Activated T-helper 2 cell treated with anti-CD3 and anti-CD28 coated beads, Interferon-gamma antibody, Interleukin-2, Interleukin-4, amounts not matched to agents 10 μg/mL and 5 μg/mL and 100 μg/mL, durations not matched to agents 14 hours and 24 hours and 36 hours (primary cell): ENCODE results near the gene NT5C2. TPM values are rescaled to one million over a fixed set of nuclear protein-coding genes. Genes with fewer than 3 reads are reported as not detected.
"Not testable (repeated sequence)": the region's sequence is repeated elsewhere in the genome, so short reads cannot be mapped to it uniquely, and the experiment has no call there.

Experiments
- DNase-seq: peaks from one replicate; pipeline ENCODE4 v3.0.0; 2021; ENCODE audit warnings: low spot score
- H3K27ac Mint-ChIP-seq: one replicate; pipeline ENCODE4 v1.8.0; 2021; ENCODE audit warnings: mixed read lengths
- H3K27me3 Mint-ChIP-seq: one replicate; pipeline ENCODE4 v1.8.0; 2021; ENCODE audit warnings: low read depth, mixed read lengths
- H3K36me3 Mint-ChIP-seq: one replicate; pipeline ENCODE4 v1.8.0; 2021; ENCODE audit warnings: low read depth, mixed read lengths
- H3K4me1 Mint-ChIP-seq: one replicate; pipeline ENCODE4 v1.8.0; 2021; ENCODE audit warnings: low read depth, mixed read lengths
- H3K4me3 Mint-ChIP-seq: one replicate; pipeline ENCODE4 v1.8.0; 2021; ENCODE audit warnings: low read depth, mild to moderate bottlenecking, moderate library complexity, mixed read lengths
- H3K9me3 Mint-ChIP-seq: one replicate; pipeline ENCODE4 v1.8.0; 2021; ENCODE audit warnings: mixed read lengths
- intact Hi-C: fragments of 100-400 bp; cut with micrococcal nuclease; formaldehyde crosslinking; loops from one replicate; pipeline ENCODE4 v1.15.1; 2023
- total RNA-seq: library from RNA; stranded (reverse); gene quantifications from 2 replicates; pipeline ENCODE4 v1.2.3, GENCODE V29; 2022

NT5C2 gene
- total RNA-seq, 1 donor from 2014 or later: 58.1 TPM

DNA sequence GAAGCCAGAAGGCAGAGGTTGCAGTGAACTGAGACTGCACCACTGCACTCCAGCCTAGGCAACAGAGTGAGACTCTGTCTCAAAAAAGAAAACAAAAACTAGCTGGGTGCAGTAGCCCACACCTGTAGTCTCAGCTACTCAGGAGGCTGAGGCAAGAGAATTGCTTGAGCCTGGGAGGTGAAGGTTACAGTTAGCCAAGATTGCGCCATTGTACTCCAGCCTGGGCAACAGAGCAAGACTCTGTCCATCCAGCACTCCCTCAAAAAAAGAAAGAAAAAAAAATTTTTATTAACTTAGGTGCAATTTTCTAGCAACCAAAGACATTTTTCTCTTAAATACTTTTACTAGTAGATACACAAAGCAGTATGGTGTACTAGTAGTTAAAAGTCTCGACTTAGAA lies 18.7 kb downstream of the NT5C2 start:
- H3K9me3 Mint-ChIP-seq, H3K4me1 Mint-ChIP-seq, DNase-seq, H3K27ac Mint-ChIP-seq, H3K4me3 Mint-ChIP-seq, intact Hi-C loops, H3K27me3 Mint-ChIP-seq: not testable (repeated sequence)
- H3K36me3 Mint-ChIP-seq: peaks cover 60% of the 10 kb centered on the region

- Mint-ChIP-seq H3K9me3 (no peaks in the 10 kb centered on the region), H3K27ac (no peak overlapping the region), H3K4me1 (peaks cover 3% of the 10 kb centered on the region), H3K36me3 (peaks cover 50% of the 10 kb centered on the region), H3K4me3 (no peak overlapping the region), H3K27me3 (no peaks in the 10 kb centered on the region)
- intact Hi-C loops: no loop called here
- no peak for DNase-seq
Observed at GRCh38 chr10:103171278-103171677, 21.8 kb downstream of the NT5C2 start.

DNA sequence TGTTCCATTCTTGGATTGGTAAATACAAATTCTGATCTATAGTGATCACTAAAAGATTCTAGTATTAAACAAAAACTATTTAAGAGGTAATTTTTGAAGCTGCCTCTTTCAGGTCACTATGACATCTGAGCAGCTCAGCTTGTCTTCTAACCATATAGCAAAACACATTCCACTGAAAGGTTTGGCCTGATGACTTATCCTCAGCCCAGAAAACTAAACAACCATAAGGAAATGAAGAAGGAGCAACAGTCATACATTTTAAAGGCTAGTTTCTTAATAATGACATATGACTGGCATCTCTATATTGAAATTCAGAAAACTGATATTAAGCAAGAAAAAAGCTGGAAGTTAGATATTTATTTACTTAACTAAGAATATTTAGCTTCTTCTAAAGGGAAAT lies 24.6 kb downstream of the NT5C2 start:
- no peak overlapping the region for H3K27ac Mint-ChIP-seq
- H3K4me3 Mint-ChIP-seq: no peak overlapping the region
- DNase-seq: no peak
- intact Hi-C loops: no loop called here
- no peaks in the 10 kb centered on the region for H3K27me3 Mint-ChIP-seq
- H3K9me3 Mint-ChIP-seq: no peaks in the 10 kb centered on the region
- peaks cover 39% of the 10 kb centered on the region for H3K36me3 Mint-ChIP-seq
- H3K4me1 Mint-ChIP-seq: peaks cover 3% of the 10 kb centered on the region

DNA sequence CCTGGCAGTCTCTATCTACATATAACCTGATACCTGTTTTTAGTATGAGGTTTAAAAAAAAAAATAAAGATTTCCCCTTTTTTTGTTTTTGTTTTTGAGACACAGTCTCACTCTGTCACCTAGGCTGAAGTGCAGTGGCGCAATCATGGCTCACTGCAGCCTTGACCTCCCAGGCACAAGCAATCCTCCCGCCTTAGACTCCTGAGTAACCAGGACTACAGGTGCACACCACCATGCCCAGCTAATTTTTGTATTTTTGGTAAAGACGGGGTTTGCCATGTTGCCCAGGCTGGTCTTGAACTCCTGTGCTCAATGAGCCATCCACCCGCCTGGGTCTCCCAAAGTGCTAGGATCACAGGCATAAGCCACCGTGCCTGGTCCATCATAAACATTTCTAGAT lies 25.5 kb downstream of the NT5C2 start:
- not testable (repeated sequence) for DNase-seq, H3K27ac Mint-ChIP-seq

GRCh38 chr10:103166523-103166922 lies 26.5 kb downstream of the NT5C2 start:
- Mint-ChIP-seq H3K27ac (no peak overlapping the region), H3K27me3 (no peaks in the 10 kb centered on the region), H3K9me3 (no peaks in the 10 kb centered on the region), H3K36me3 (peaks cover 43% of the 10 kb centered on the region), H3K4me1 (peaks cover 3% of the 10 kb centered on the region), H3K4me3 (no peak overlapping the region)
- intact Hi-C loops: no loop called here
- DNase-seq: no peak

More for the DNA sequence above, 25.5 kb downstream of the NT5C2 start:
- H3K4me3 Mint-ChIP-seq, H3K9me3 Mint-ChIP-seq, H3K4me1 Mint-ChIP-seq, H3K27me3 Mint-ChIP-seq, intact Hi-C loops: not testable (repeated sequence)
- peaks cover 40% of the 10 kb centered on the region for H3K36me3 Mint-ChIP-seq

GRCh38 chr10:103163766-103164403 lies 29.2 kb downstream of the NT5C2 start:
- H3K9me3 Mint-ChIP-seq, H3K4me3 Mint-ChIP-seq, H3K27me3 Mint-ChIP-seq, intact Hi-C loops, DNase-seq, H3K4me1 Mint-ChIP-seq, H3K27ac Mint-ChIP-seq: not testable (repeated sequence)
- H3K36me3 Mint-ChIP-seq: peaks cover 55% of the 10 kb centered on the region

DNA sequence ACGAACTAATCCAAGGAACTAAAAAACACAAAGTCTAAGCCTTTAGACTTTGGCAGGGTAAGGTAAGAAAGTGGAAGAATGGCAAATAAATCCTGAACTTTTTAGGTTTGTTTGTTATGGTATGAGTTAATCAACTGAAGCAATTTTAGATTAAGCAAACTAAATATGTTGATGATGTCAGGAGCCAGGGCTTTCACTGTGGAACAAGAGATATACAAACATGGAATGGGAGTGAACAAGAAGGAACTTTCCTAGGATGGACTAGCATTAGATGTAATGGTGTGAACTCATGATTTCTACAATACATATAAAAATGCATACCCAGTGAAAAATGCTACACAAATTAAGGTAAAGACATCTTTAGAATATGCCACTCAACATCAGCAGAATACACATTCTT lies 35.8 kb downstream of the NT5C2 start:
- Mint-ChIP-seq H3K36me3 (peaks cover 55% of the 10 kb centered on the region), H3K27me3 (no peaks in the 10 kb centered on the region), H3K4me3 (no peak overlapping the region), H3K9me3 (no peaks in the 10 kb centered on the region), H3K4me1 (peaks cover 2% of the 10 kb centered on the region), H3K27ac (no peak overlapping the region)
- DNase-seq: no peak
- intact Hi-C loops: no loop called here

GRCh38 chr10:103155471-103156085 lies 37.5 kb downstream of the NT5C2 start:
- H3K27ac Mint-ChIP-seq: no peak overlapping the region
- intact Hi-C loops: no loop called here
- H3K4me3 Mint-ChIP-seq: no peak overlapping the region
- H3K27me3 Mint-ChIP-seq: no peaks in the 10 kb centered on the region
- H3K4me1 Mint-ChIP-seq: peaks cover 2% of the 10 kb centered on the region
- no peak for DNase-seq
- H3K36me3 Mint-ChIP-seq: peaks cover 57% of the 10 kb centered on the region
- H3K9me3 Mint-ChIP-seq: no peaks in the 10 kb centered on the region

DNA sequence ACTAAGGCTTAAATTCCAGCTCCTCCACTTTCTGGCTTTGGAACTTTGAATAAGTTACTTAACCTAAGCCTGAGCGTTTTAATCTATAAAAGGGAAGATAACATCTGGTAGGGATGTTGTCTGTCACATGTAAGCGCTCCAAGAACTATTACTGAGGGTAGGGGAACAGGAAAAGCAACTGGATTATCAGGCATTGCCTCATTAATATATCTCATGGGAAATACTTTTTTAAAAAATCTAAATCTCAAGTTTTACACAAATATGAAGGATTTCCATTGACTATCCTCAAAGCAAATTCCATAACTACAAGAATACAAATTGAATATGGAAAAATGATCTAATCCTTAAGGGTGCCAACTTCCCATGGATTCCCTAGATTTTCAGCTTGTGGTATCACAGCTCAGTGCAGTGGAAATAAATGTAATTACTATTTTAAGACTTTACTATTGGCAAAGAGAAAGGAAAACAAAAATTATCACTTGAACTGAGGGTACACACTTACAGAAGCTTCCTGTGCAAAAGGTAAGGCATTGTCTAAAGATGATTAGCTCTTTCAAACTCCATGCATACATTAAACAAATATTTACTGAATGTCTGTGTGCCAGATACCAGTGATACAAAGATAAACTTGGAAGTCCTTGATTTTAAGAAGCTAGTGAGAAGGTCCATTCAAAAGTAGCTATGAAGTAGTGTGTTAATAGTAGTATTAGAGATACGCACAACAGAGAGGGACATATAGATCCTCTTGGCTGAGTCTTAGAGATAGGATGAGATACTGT lies 38.4 kb downstream of the NT5C2 start:
- H3K27ac Mint-ChIP-seq: no peak overlapping the region
- intact Hi-C loops: no loop called here
- H3K9me3 Mint-ChIP-seq: no peaks in the 10 kb centered on the region

DNA sequence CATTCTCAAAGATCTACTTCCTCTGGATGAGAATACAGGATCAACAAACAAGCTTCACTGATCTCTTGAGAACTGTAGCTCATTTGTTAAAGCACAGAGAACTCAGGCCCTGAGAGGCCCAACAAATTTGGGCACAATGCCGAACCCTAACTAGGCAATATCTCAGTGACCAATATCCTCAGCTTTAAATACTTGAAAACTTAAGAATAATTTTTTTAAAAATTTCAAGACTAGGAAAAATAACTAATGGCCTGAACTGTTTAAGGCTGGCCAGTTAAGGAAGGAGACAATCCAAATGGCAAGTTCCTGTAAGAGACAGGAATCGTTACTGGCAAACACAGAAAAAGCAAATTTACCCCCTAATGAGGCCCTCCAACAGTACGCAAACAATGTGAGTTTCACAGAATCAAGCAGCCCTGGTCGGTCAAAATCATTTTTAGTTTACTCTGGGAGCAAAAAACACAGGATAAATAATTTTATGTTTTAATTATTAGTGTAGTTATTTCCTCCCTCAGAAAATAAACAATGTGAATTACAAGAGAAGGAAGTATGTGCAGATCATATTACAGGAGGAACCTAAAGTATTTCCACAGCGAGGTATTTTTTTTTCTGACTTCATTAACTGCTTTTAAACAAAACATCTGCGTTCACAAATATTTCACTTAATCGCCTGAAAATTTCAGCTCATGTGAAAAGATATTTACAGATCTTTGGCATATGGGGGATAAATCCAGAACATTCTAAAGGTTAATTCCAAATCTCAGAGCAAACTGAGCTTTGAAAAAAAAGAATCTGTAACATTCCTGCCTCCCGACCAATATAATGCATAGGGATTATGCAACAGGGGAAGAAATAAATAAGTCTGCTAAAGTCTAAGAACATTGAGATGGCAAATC lies 39.5 kb downstream of the NT5C2 start:
- no peak for DNase-seq
- Mint-ChIP-seq H3K9me3 (no peaks in the 10 kb centered on the region), H3K36me3 (peaks cover 47% of the 10 kb centered on the region), H3K4me3 (no peak overlapping the region), H3K4me1 (peaks cover 2% of the 10 kb centered on the region), H3K27me3 (no peaks in the 10 kb centered on the region), H3K27ac (no peak overlapping the region)
- intact Hi-C loops: no loop called here

More for the DNA sequence above, 38.4 kb downstream of the NT5C2 start:
- Mint-ChIP-seq H3K4me1 (peaks cover 2% of the 10 kb centered on the region), H3K4me3 (no peak overlapping the region), H3K27me3 (no peaks in the 10 kb centered on the region), H3K36me3 (peaks cover 52% of the 10 kb centered on the region)
- DNase-seq: no peak

DNA sequence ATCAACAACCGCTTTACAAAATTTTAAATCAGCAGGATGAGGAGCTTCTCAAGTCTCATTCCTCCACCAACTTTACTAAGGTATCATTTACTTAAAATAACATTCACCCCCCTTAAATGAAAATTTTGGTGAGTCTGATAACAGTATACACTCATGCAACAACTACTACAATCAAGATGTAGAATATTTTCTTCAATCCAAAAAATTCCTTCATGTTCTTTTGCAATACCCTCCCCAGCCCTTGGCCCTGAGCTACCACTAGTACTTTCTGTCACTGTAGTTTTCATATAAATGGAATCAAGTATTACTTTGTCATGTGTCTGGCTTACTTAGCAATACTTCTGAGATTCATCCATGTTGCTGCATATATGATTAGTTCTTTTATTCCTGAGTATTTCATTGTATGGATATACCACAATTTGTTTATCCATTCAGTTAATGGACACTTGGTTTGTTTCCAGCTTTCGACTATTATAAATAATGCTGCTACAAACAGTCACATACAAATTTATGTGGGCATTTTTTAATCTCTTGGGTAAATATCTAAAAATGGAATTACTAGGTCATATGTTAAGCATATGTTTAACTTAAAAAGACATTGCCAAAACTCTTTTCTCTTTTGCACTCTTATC lies 43.0 kb downstream of the NT5C2 start:
- intact Hi-C loops: no loop called here
- Mint-ChIP-seq H3K4me1 (peaks cover 2% of the 10 kb centered on the region), H3K27me3 (no peaks in the 10 kb centered on the region), H3K4me3 (no peak overlapping the region), H3K9me3 (no peaks in the 10 kb centered on the region), H3K36me3 (peaks cover 31% of the 10 kb centered on the region), H3K27ac (no peak overlapping the region)
- DNase-seq: no peak

DNA sequence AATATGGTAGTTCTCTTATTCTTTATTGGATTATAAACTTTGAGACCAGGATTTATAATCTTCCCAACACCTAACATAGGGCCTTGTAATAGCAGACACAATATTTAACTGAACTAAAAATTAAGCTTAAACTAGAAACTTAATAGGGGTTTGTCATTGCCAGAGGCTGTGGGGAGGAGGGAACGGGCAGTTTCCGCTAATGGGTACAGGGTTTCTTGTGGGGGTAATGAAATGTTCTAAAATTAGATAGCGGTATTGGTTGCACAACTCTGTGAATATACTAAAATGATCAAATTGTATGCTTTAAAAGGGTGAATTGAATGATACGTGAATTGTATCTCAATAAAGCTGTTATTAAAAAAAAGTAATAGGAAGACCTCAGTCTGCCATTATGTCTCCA lies 45.4 kb downstream of the NT5C2 start:
- no peak overlapping the region for H3K27ac Mint-ChIP-seq
- intact Hi-C loops: no loop called here
- H3K4me1 Mint-ChIP-seq: peaks cover 1% of the 10 kb centered on the region
- no peaks in the 10 kb centered on the region for H3K9me3 Mint-ChIP-seq
- no peak for DNase-seq
- H3K27me3 Mint-ChIP-seq: no peaks in the 10 kb centered on the region
- H3K4me3 Mint-ChIP-seq: no peak overlapping the region
- H3K36me3 Mint-ChIP-seq: peaks cover 30% of the 10 kb centered on the region
